Right ventricle myocardium superior (tissue), 1 donor: Measurements from ENCODE around the gene TMEM169. TPM values are rescaled to one million over a fixed set of nuclear protein-coding genes. Genes with fewer than 3 reads are reported as not detected.

Experiments
- ATAC-seq: fragments of 200-7000 bp; cut with Tn5 transposase; one replicate; pipeline ENCODE4 v1.9.1; 2020; ENCODE audit warnings: mild to moderate bottlenecking; ENCODE audit not compliant: poor library complexity
- DNase-seq: peaks from one replicate; pipeline ENCODE4 v3.0.0-alpha.2; 2020
- intact Hi-C: fragments of 100-400 bp; cut with DNase I; formaldehyde crosslinking; loops from one replicate; pipeline ENCODE4 v1.11.2; 2022
- long read RNA-seq: library from polyadenylated mRNA; unstranded; transcript quantifications from one replicate; pipeline ENCODE4 v2.0.0, GENCODE V29; 2021
- total RNA-seq: library from RNA; stranded (reverse); fragmentation: NEBNext Ultra II Directional; extraction: Animal tissue kit (Norgen Biotek cat#: 25700); gene quantifications from one replicate; pipeline ENCODE4 v1.2.1, GENCODE V29; 2021
- donor health status: DM: no; HTN: yes; CAD: no; lungs with severe emphysema.

TMEM169 gene, protein sequence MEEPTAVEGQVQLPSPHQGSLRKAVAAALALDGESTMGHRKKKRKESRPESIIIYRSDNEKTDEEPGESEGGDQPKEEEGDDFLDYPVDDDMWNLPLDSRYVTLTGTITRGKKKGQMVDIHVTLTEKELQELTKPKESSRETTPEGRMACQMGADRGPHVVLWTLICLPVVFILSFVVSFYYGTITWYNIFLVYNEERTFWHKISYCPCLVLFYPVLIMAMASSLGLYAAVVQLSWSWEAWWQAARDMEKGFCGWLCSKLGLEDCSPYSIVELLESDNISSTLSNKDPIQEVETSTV
- total RNA-seq = 0.62 TPM
- long read RNA-seq, partial matches to known transcripts = 1 of 1 reads
- long read RNA-seq, other reads (novel, unspliced or antisense) = 0 of 1 reads

DNA sequence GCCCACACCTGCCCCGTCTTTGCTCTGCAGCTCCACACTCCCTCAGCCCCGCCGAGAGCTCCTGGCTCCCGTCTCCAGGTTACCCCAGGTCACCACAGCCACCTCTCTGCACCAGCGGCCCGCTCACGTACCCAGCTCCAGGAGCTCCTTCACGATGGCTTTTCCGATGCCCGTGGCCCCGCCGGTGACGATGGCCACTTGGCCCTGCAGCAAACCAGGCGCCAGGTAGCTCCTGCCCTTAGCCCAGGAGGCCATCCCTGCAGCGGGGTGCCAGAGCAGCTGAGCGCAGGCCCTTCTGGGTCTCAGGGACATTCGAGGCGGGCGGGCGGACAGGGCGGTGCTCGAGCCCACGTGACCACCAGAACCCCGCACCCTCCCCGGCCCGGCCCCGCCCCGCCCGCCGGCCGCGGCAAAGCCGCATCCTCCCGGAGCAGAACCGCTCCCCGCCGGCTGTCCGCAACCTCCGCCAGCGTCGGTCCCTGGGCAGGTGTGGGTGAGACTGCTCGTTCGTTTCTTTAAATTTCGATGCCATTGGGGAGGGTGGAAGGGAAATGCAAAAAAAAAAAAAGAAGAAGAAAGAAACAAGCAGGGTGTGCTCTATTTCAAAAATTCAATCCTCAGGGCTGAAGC lies at the start of gene TMEM169, which contains the start of gene PECR:
Gene TMEM169 (plus strand): TSS at position 433 of the 630 bp plus-strand sequence. CDS start 14,045 bp downstream, outside the sequence.
Gene PECR (minus strand): TSS at position 323 of the 630 bp plus-strand sequence. CDS start 68 bp downstream, at position 255.
- DNase-seq (peak; percentile 91), ATAC-seq (peak; percentile 99)
- intact Hi-C loops = no loop called here

DNA sequence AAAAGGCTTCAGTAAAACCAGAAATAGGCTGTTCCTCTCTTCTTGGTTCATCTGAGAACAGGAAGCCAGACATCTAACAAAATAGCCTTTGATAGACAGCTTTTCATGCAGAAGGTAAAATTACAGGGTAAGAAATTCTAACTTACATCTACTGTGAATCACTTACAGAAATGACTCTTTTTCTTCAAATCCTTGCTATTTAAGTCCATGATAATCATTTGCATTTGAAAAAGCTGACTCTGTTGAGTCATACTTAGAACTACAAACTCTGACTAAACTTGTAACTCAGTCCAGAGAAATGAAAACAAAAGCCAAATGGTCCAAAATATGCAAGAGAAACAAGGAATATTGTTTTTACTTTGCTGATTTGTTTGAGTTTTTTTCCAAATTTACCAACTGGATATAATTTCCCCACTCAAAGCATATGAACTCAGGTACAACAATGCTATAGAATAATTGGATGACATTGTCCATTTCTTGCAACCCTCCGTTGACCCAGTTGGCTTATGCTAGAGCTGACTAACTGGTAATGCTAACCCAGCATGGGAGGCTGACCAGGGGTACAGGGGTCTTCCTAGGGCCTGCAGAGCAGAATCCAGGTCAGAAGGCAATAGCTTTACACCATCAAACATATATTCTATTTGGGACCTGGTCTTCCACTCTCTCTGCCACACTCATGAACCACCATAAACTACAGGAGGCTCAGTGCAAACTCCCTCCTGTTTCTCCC lies 49.6 kb upstream of the TMEM169 start:
- intact Hi-C loops = no loop called here
- DNase-seq = no peak
- ATAC-seq = no peak

DNA sequence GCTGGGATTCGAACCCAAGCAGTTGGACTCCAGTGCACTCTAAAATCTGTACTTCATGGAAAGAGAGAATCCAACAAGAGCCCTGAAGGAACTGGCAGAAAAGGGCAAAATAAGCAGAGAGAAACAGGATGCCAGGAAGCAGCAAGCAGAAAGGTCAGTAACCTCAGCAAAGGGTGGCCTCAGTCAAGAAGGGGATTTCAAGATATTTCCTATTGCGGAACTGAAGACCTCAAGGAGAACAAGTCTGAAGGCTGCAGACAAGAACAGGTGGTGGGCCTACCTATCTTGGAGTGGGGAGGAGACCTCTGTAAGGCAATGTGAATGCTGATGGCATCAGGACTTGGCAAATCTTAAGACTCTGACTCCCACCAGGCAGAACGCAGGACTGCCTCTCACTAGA lies 48.3 kb upstream of the TMEM169 start:
- DNase-seq = no peak
- ATAC-seq = no peak
- intact Hi-C loops = no loop called here

DNA sequence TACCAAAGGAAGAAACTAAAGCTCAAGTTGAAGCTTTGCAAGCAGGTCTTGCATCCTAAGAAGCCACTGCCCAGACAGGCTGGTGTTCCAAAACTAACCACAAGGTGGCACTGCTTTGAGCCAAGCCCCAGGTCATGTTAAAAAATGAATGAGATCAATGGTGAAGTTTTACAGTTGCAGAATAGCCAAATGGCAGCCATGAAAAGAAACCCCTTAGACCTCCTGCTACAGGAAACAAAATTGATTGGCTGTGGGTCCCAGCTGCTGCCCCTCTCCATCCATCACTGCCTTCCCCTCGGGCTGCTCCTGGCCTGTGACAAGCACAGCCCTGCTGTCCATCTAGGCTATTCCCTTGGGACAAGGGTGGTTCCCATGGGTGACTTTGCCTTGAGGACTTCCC lies 47.7 kb upstream of the TMEM169 start:
- ATAC-seq (peak; percentile 79), DNase-seq (peak; percentile 64)
- intact Hi-C loops = no loop called here

DNA sequence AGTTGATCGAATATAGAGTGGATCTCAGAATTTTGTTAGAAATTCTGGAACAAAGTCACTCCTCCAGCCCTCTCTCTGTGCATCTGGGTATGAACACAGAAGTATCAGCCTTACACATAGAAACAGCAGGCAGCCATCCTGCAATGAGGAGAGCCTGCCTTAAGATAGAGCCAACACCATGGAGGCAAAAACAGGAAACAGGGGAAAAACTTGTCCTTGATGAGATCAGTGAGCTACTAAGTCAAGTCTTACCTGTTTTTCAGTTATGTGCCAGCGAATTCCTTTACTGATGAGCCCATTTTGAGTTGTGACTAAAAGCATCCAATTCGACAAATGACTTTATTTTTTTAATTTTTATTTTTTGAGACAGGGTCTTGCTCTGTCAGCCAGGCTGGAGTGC lies 41.8 kb upstream of the TMEM169 start:
- no peak for DNase-seq
- intact Hi-C loops = loop anchor here (2.0 kb wide), 1 partner anchor 21 kb away; no protein-coding TSS in a partner anchor
- no peak for ATAC-seq

DNA sequence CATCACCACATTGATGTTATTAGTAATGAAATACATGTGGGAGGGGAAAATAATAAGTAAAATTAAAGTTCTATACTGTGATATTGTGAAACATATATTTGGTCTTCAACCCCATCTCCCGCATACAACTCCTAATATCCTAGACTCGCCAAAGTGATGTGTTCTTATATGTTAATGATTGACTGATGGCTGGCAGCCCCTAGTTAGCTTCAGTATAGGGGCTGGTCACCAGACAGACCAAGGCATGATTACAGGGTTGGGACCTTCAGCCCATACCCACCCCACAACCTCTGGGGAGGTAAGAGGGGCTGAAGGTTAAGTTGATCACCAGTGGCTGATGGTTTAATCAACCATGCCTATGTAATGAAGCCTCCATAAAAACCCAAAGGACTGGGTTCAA lies 40.3 kb upstream of the TMEM169 start:
- DNase-seq (no peak), ATAC-seq (no peak)
- intact Hi-C loops = loop anchor here (2.0 kb wide), 1 partner anchor 19 kb away; no protein-coding TSS in a partner anchor

- DNase-seq (no peak), ATAC-seq (no peak)
- intact Hi-C loops = no loop called here
Measured at GRCh38 chr2:216043949-216044348, 37.8 kb upstream of the TMEM169 start.

DNA sequence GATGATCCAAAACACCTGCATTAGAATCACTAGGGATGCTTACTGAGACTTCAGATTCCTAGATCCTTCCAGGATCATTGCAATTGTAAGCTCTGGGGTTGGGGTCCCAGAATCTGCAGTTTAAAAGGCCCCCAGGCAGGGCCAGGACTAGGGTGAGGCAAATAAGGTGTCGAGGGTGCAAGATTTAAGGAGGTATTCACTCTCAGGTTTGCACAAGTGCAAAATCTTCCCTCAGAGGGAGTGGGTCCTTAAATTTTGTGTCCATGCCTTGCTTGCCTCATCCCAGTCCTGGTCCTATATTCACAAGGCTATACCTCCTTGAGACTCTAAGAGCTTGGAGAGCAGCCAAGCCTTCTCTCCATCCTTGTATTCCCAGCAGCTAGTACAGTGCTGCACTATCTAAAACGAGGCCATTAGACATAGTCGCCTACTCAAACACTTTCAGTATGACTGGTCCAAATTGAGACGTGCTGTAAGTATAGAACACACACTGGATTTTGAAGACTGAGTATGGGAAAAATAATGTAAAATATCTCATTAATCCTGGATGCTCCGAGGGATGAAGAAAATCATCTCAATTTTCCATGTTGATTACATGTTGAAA lies 36.7 kb upstream of the TMEM169 start:
- intact Hi-C loops = no loop called here
- no peak for ATAC-seq
- no peak for DNase-seq

DNA sequence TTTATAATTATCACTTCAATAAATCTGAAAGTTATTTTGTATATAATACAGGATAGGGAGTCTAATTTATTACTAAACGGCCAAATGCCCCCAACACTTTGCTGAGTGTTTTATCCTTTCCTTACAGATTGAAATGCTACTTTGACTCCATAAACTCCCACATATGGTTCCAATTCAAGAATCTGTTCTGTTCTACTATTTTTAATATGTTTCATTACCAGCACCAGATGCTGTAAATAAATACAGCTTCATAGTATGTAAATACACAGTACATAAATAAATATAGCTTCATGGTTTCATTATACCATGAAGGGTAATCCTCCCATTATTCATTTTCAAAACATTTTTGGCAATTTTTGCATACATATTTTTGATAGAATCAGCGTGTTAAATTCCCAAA lies 34.3 kb upstream of the TMEM169 start:
- ATAC-seq (no peak), DNase-seq (no peak)
- intact Hi-C loops = no loop called here

GRCh38 chr2:216049452-216049851 lies 32.3 kb upstream of the TMEM169 start:
- intact Hi-C loops = no loop called here
- no peak for DNase-seq
- no peak for ATAC-seq

DNA sequence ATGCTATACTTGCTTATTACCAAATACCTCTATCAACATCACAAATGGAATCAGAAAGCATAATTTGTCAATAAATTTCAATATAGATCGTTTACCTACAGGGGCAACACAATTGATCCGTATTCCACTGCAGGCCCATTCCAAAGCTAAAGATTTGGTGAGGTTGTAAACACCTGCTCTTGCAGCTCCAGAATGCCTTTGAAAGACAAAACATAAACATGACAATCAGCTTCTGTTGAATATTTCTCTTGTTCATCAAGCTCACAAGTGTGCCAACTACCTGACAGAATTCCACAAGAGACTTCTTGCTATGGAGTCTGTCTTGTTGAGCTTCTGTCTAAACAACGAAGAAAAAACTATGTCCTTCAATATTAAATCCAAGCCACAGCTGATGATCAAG lies 30.4 kb upstream of the TMEM169 start:
- intact Hi-C loops = no loop called here
- DNase-seq (no peak), ATAC-seq (no peak)

GRCh38 chr2:216052420-216052819 lies 29.3 kb upstream of the TMEM169 start:
- intact Hi-C loops = no loop called here
- no peak for DNase-seq
- no peak for ATAC-seq

DNA sequence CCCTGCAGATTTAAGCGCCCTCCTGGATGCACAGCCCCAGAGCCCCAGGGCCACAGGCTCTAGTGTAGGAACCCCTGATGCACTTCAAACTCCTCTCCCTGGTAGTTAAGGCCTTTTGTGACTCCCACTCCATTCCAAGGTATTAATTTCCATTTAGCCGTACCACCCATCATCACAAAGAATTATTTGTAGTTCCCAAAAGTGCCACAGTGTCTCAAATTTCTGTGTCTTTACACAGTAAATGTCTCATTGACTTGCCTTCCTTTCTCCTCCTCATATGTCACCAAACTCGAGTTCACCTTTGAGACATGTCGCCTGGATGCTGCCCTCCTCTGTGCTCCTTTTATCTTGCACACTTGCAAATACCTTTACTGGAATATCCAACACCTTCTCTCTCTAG lies 26.0 kb upstream of the TMEM169 start:
- intact Hi-C loops = no loop called here
- ATAC-seq (no peak), DNase-seq (no peak)

DNA sequence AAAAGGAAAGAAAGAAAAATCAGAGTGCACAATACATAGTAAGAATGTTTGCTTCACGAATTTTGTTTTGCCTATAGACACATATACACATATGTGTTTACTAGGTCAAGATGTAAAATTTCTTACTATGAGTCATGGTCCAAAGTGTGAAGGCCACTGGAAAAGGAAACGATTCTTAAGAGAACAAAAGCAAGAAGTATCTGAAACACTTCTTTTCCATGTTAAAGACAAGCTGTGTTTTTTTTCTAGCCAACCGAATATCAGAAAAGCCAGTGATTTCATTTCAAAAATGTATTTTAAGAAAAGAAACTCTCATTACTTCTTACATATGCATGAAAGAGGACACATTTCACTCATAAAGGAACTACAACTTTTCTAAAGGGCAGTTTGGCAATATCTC lies 25.0 kb upstream of the TMEM169 start:
- intact Hi-C loops = no loop called here
- DNase-seq = no peak
- no peak for ATAC-seq

DNA sequence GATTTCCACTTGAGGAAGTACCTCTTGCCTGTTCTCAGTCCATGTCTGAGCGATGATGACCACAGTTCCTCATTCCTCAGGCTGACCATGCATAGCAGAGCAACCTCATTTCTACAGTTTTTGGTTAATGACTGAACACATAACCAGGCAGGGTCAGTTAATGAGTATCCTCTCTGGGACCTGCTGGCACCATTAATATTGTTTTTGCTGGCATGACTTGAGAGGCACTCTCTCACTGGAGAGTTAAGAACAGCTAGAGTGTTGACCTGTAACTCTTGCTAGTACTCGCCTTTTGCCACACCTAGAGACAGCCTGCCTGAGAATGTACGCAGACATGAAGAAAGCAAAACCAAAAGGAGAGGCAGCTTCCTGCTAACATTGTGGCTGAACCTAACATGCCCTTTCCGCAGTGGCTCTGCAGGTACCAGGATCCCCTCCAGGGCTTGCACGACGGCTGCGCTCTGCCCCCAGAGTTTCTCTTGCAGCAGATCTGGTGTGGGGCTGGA lies 24.0 kb upstream of the TMEM169 start:
- intact Hi-C loops = no loop called here
- ATAC-seq (no peak), DNase-seq (no peak)

- DNase-seq (no peak), ATAC-seq (no peak)
- intact Hi-C loops = no loop called here
Measured at GRCh38 chr2:216059233-216059834, 22.4 kb upstream of the TMEM169 start.

DNA sequence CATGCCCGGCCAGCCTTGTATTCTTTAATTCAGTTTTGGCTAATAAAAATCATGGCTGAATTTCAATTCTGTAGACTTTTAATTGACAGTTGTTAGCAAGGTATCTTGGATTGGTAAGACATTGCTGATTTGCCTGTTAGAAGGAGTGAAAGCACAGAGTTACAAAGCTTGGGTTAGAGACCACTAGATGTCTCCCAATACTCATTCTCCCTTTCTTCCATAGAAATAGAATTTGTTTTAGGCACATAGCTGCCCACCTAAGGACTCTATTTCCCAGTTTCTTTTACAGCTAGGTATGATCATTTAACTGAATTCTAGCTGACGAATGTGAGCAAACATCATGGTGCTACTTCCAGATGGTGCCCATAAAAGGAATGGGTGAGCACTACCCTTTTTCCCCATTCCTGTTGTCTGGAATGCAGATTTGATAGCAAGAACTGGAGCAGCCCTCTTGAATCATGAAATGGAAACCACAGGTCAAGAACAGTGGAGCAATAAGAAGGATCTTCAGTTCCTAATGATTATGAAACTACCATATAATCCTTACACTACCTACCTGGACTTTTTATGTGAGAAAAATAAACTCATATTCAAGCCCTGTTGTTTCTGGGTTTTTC lies 17.6 kb upstream of the TMEM169 start:
- ATAC-seq (no peak), DNase-seq (no peak)
- intact Hi-C loops = no loop called here

- no peak for DNase-seq
Measured at GRCh38 chr2:216064665-216065064, 17.1 kb upstream of the TMEM169 start.

More at GRCh38 chr2:216064665-216065064, 17.1 kb upstream of the TMEM169 start:
- intact Hi-C loops = no loop called here
- ATAC-seq = no peak
